H1 (cell line): ENCODE measurements around the gene AGT. TPM values are rescaled to one million over a fixed set of nuclear protein-coding genes. Genes with fewer than 3 reads are reported as not detected.

ENCODE experiments used
- BACH1 ChIP-seq: IDR thresholded peaks from 2 replicates; pipeline ENCODE4 v1.6.1; 2012; ENCODE audit warnings: low read length, improper control_type of control experiment
- SIRT6 ChIP-seq: IDR thresholded peaks from one replicate; pipeline ENCODE4 v1.7.1; 2012; ENCODE audit warnings: low read length, inconsistent platforms
- polyA plus RNA-seq, 7 experiments: library from polyadenylated mRNA; depleted of rRNA in 3 of 7; stranded (reverse) in 5 of 7; unstranded in 2 of 7; fragments of >200 nt in 5 of 7; fragments of 200-250 nt in 2 of 7; gene quantifications; 1 replicate in 5 of 7; 2 replicates in 1 of 7; 4 replicates in 1 of 7; pipeline versions ENCODE4 v1.2.1 to v1.2.3, GENCODE V29; 2011 to 2013; ENCODE audit warnings: missing spikeins in 2 of 7, mixed read lengths in 2 of 7
- total RNA-seq: library from RNA; stranded (reverse); fragmentation: NEBNext Ultra II Directional; extraction: Animal tissue kit (Norgen Biotek cat#: 25700); gene quantifications from 2 replicates; pipeline ENCODE4 v1.2.1, GENCODE V29; 2021
- TF ChIP-seq, protein P1 (sequence below): fragments of 300-600 bp; sonication (generic); IDR thresholded peaks from 2 replicates; pipeline ENCODE4 v1.7.1; 2012; ENCODE audit warnings: low read length, moderate library complexity, mild to moderate bottlenecking, inconsistent platforms; ENCODE audit not compliant: insufficient replicate concordance

The AGT gene
- total and polyA plus RNA-seq, 2 of the 8 experiments (the other 6 are each of a cell fraction or from before 2014, with no cell fraction given): 0.20 TPM; not detected in 1

DNA sequence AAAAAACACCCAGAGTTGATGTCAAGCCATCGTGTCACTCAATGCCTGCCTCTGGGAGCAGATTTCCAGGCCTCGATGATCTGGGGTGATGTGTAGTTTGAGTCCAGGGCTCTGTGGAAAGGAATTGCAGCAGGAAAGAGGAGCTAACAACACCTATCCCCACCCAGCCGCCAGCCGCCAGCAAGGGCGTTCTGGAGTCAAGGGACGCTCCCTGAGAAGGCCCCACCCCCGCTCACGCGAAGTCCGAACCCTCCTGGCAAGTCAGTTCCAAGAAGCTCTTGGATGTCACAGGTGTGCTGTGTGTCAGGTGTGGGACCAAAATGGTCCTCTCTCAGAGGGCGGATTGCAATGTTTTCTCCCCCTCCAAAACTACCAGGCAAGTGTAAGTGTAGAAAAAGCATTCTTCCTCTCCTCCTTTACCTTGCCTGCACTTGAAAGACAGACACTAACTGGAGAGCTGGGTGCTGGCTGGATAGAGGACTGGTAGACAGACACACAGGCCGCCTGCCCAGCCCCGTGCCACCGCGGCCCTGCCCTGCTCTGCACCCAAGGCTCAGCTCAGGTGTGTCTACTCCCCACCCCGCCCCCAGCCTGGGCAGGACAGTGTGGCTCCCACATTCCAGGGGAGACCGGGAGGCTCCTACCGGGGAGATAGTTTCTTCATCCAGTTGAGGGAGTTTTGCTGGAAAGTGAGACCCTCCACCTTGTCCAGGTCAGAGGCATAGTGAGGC is 8.5 kb downstream of the AGT start (continued):
- TF ChIP-seq, protein P1, sequence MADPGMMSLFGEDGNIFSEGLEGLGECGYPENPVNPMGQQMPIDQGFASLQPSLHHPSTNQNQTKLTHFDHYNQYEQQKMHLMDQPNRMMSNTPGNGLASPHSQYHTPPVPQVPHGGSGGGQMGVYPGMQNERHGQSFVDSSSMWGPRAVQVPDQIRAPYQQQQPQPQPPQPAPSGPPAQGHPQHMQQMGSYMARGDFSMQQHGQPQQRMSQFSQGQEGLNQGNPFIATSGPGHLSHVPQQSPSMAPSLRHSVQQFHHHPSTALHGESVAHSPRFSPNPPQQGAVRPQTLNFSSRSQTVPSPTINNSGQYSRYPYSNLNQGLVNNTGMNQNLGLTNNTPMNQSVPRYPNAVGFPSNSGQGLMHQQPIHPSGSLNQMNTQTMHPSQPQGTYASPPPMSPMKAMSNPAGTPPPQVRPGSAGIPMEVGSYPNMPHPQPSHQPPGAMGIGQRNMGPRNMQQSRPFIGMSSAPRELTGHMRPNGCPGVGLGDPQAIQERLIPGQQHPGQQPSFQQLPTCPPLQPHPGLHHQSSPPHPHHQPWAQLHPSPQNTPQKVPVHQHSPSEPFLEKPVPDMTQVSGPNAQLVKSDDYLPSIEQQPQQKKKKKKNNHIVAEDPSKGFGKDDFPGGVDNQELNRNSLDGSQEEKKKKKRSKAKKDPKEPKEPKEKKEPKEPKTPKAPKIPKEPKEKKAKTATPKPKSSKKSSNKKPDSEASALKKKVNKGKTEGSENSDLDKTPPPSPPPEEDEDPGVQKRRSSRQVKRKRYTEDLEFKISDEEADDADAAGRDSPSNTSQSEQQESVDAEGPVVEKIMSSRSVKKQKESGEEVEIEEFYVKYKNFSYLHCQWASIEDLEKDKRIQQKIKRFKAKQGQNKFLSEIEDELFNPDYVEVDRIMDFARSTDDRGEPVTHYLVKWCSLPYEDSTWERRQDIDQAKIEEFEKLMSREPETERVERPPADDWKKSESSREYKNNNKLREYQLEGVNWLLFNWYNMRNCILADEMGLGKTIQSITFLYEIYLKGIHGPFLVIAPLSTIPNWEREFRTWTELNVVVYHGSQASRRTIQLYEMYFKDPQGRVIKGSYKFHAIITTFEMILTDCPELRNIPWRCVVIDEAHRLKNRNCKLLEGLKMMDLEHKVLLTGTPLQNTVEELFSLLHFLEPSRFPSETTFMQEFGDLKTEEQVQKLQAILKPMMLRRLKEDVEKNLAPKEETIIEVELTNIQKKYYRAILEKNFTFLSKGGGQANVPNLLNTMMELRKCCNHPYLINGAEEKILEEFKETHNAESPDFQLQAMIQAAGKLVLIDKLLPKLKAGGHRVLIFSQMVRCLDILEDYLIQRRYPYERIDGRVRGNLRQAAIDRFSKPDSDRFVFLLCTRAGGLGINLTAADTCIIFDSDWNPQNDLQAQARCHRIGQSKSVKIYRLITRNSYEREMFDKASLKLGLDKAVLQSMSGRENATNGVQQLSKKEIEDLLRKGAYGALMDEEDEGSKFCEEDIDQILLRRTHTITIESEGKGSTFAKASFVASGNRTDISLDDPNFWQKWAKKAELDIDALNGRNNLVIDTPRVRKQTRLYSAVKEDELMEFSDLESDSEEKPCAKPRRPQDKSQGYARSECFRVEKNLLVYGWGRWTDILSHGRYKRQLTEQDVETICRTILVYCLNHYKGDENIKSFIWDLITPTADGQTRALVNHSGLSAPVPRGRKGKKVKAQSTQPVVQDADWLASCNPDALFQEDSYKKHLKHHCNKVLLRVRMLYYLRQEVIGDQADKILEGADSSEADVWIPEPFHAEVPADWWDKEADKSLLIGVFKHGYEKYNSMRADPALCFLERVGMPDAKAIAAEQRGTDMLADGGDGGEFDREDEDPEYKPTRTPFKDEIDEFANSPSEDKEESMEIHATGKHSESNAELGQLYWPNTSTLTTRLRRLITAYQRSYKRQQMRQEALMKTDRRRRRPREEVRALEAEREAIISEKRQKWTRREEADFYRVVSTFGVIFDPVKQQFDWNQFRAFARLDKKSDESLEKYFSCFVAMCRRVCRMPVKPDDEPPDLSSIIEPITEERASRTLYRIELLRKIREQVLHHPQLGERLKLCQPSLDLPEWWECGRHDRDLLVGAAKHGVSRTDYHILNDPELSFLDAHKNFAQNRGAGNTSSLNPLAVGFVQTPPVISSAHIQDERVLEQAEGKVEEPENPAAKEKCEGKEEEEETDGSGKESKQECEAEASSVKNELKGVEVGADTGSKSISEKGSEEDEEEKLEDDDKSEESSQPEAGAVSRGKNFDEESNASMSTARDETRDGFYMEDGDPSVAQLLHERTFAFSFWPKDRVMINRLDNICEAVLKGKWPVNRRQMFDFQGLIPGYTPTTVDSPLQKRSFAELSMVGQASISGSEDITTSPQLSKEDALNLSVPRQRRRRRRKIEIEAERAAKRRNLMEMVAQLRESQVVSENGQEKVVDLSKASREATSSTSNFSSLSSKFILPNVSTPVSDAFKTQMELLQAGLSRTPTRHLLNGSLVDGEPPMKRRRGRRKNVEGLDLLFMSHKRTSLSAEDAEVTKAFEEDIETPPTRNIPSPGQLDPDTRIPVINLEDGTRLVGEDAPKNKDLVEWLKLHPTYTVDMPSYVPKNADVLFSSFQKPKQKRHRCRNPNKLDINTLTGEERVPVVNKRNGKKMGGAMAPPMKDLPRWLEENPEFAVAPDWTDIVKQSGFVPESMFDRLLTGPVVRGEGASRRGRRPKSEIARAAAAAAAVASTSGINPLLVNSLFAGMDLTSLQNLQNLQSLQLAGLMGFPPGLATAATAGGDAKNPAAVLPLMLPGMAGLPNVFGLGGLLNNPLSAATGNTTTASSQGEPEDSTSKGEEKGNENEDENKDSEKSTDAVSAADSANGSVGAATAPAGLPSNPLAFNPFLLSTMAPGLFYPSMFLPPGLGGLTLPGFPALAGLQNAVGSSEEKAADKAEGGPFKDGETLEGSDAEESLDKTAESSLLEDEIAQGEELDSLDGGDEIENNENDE: no peak
- TF ChIP-seq BACH1: no peak
- no peak for TF ChIP-seq SIRT6
